Uterus (tissue), 4 donors: ENCODE measurements around the gene ACSL3. TPM values are rescaled to one million over a fixed set of nuclear protein-coding genes. Genes with fewer than 3 reads are reported as not detected.
A peak's percentile ranks its signal among the peaks of the same experiment; 100 is the strongest.
"Not testable (repeated sequence)": the region's sequence is repeated elsewhere in the genome, so short reads cannot be mapped to it uniquely, and the experiment has no call there.

Experiments used
- DNase-seq, 2 donors: peaks; one replicate each; pipeline ENCODE4 v3.0.0-alpha.2; 2019 to 2020
- H3K27ac ChIP-seq, 2 donors: fragments of 200-600 bp; sonication (generic); 1 replicate in 1 of 2; 2 replicates in 1 of 2; pipeline ENCODE4 v1.5.1; 2016 to 2018
- H3K27me3 ChIP-seq, 2 donors: fragments of 200-600 bp; sonication (generic); one replicate each; pipeline ENCODE4 v1.5.1; 2018 to 2019; ENCODE audit warnings: control low read depth in 1 of 2
- H3K36me3 ChIP-seq, 2 donors: fragments of 200-600 bp; sonication (generic); one replicate each; pipeline ENCODE4 v1.5.1; 2019; ENCODE audit warnings: control low read depth in 1 of 2
- H3K4me1 ChIP-seq, 2 donors: fragments of 200-600 bp; sonication (generic); one replicate each; pipeline ENCODE4 v1.5.1; 2018 to 2019; ENCODE audit warnings: control low read depth in 1 of 2
- H3K4me3 ChIP-seq, 2 donors: fragments of 200-600 bp; sonication (generic); 1 replicate in 1 of 2; 2 replicates in 1 of 2; pipeline ENCODE4 v1.5.1; 2018 to 2019; ENCODE audit warnings: mild to moderate bottlenecking in 1 of 2
- H3K9me3 ChIP-seq, 2 donors: fragments of 200-600 bp; sonication (generic); one replicate each; pipeline ENCODE4 v1.5.1; 2019; ENCODE audit warnings: control low read depth in 1 of 2
- CTCF ChIP-seq, 4 experiments: fragments of 200-600 bp in 2 of 4; fragments of 450-650 bp in 2 of 4; sonication (generic) in 2 of 4; IDR thresholded peaks; one replicate each; pipeline ENCODE4 v1.5.1; 2016 to 2019; ENCODE audit warnings: antibody characterized with exemption in 4 of 4, mild to moderate bottlenecking in 2 of 4, moderate library complexity in 1 of 4
- POLR2A ChIP-seq, 2 donors: fragments of 450-650 bp; IDR thresholded peaks; one replicate each; pipeline ENCODE4 v1.6.1; 2016; ENCODE audit warnings: antibody characterized with exemption in 2 of 2, mild to moderate bottlenecking in 1 of 2, moderate library complexity in 1 of 2
- intact Hi-C: fragments of 100-400 bp; cut with DNase I; formaldehyde crosslinking; loops from one replicate; pipeline ENCODE4 v1.15.1; 2023; ENCODE audit warnings: low total_unique reads
- total RNA-seq, 4 donors: library from RNA; depleted of rRNA in 3 of 4; stranded (reverse); fragments of >200 nt in 3 of 4; gene quantifications; one replicate each; pipeline versions ENCODE4 v1.1.0 to v1.2.4, GENCODE V29; 2014 to 2023
- donor health status: DM: yes; HTN: yes; CAD: no.

Gene ACSL3
- total RNA-seq, 4 donors from 2014 or later: 39.7 to 101 (median 61.2) TPM

- Histone ChIP-seq H3K4me3 (no peak overlapping the region), H3K4me1 (peaks cover 0 to 4% of the 10 kb centered on the region in 2 donors), H3K27me3 (no peaks in the 10 kb centered on the region), H3K9me3 (no peaks in the 10 kb centered on the region), H3K36me3 (no peaks in the 10 kb centered on the region), H3K27ac (no peak overlapping the region)
- DNase-seq: no peak
- intact Hi-C loops: no loop called here
- TF ChIP-seq CTCF (IDR thresholded peaks at IDR 0.05): no peak
- TF ChIP-seq POLR2A (IDR thresholded peaks at IDR 0.05): no peak
Measured at GRCh38 chr2:222912117-222912516, 51.3 kb downstream of the ACSL3 start.

GRCh38 chr2:222912776-222913175 is 51.9 kb downstream of the ACSL3 start:
- DNase-seq: no peak
- Histone ChIP-seq H3K4me3 (no peak overlapping the region), H3K27ac (no peak overlapping the region), H3K36me3 (no peaks in the 10 kb centered on the region), H3K4me1 (peaks cover 0 to 4% of the 10 kb centered on the region in 2 donors), H3K27me3 (no peaks in the 10 kb centered on the region), H3K9me3 (no peaks in the 10 kb centered on the region)
- intact Hi-C loops: no loop called here
- TF ChIP-seq POLR2A (IDR thresholded peaks at IDR 0.05) (no peak), CTCF (IDR thresholded peaks at IDR 0.05) (no peak)

GRCh38 chr2:222915092-222915957 is 54.5 kb downstream of the ACSL3 start:
- Histone ChIP-seq H3K27ac (no peak overlapping the region), H3K36me3 (no peaks in the 10 kb centered on the region), H3K4me1 (no peaks in the 10 kb centered on the region), H3K4me3 (no peak overlapping the region), H3K9me3 (no peaks in the 10 kb centered on the region), H3K27me3 (no peaks in the 10 kb centered on the region)
- DNase-seq: no peak
- peak; percentile 6 to 54 (median 35) for TF ChIP-seq CTCF (IDR thresholded peaks at IDR 0.05)
- TF ChIP-seq POLR2A (IDR thresholded peaks at IDR 0.05): no peak
- intact Hi-C loops: no loop called here

- H3K36me3 ChIP-seq: no peaks in the 10 kb centered on the region
Measured at GRCh38 chr2:222916229-222917197, 55.7 kb downstream of the ACSL3 start.

GRCh38 chr2:222917212-222917611 is 56.4 kb downstream of the ACSL3 start:
- H3K4me1 ChIP-seq, H3K9me3 ChIP-seq, H3K4me3 ChIP-seq, H3K36me3 ChIP-seq, H3K27ac ChIP-seq, intact Hi-C loops, DNase-seq, H3K27me3 ChIP-seq: not testable (repeated sequence)

More at GRCh38 chr2:222916229-222917197, 55.7 kb downstream of the ACSL3 start:
- no peak for DNase-seq
- intact Hi-C loops: no loop called here
- no peak overlapping the region for H3K4me3 ChIP-seq
- no peak overlapping the region for H3K27ac ChIP-seq
- no peaks in the 10 kb centered on the region for H3K27me3 ChIP-seq
- TF ChIP-seq CTCF (IDR thresholded peaks at IDR 0.05): no peak
- TF ChIP-seq POLR2A (IDR thresholded peaks at IDR 0.05): no peak
- H3K9me3 ChIP-seq: no peaks in the 10 kb centered on the region
- H3K4me1 ChIP-seq: no peaks in the 10 kb centered on the region
